Gastrocnemius medialis (tissue), 4 donors: Measurements from ENCODE around the gene GAMT. TPM values are rescaled to one million over a fixed set of nuclear protein-coding genes. Genes with fewer than 3 reads are reported as not detected.

Source experiments
- ATAC-seq, 2 donors: fragments of 150-250 bp; one replicate each; pipeline ENCODE4 v1.9.1; 2016
- DNase-seq, 2 donors: peaks; one replicate each; pipeline ENCODE4 v3.0.0-alpha.2; 2019
- H3K27ac ChIP-seq, 4 donors: fragments of 200-600 bp; sonication (generic); 1 replicate in 1 of 4; 2 replicates in 3 of 4; pipeline ENCODE4 v1.5.1; 2016 to 2018; ENCODE audit warnings: mild to moderate bottlenecking in 2 of 4, moderate library complexity in 1 of 4
- H3K27me3 ChIP-seq, 3 donors: fragments of 200-600 bp; sonication (generic) in 2 of 3; 1 replicate in 1 of 3; 2 replicates in 2 of 3; pipeline versions ENCODE4 v1.5.1 to v1.6.0; 2016 to 2019; ENCODE audit warnings: mild to moderate bottlenecking in 1 of 3, moderate library complexity in 1 of 3
- H3K36me3 ChIP-seq, 2 donors: fragments of 200-600 bp; sonication (generic) in 1 of 2; one replicate each; pipeline ENCODE4 v1.5.1; 2017 to 2018
- H3K4me1 ChIP-seq, 2 donors: fragments of 200-600 bp; sonication (generic) in 1 of 2; one replicate each; pipeline ENCODE4 v1.5.1; 2016 to 2017; ENCODE audit warnings: mild to moderate bottlenecking in 2 of 2
- H3K4me3 ChIP-seq, 4 donors: fragments of 200-600 bp; sonication (generic) in 3 of 4; 1 replicate in 1 of 4; 2 replicates in 3 of 4; pipeline ENCODE4 v1.5.1; 2016 to 2019; ENCODE audit warnings: mild to moderate bottlenecking in 2 of 4
- H3K9me3 ChIP-seq, 3 donors: fragments of 200-600 bp; sonication (generic) in 2 of 3; 1 replicate in 1 of 3; 2 replicates in 2 of 3; pipeline ENCODE4 v1.5.1; 2016 to 2019
- CTCF ChIP-seq, 5 experiments: fragments of 450-650 bp in 3 of 5; fragments of 200-600 bp in 2 of 5; sonication (generic) in 2 of 5; IDR thresholded peaks in 4 of 5; conservative IDR thresholded peaks in 1 of 5; 1 replicate in 4 of 5; 2 replicates in 1 of 5; pipeline ENCODE4 v1.5.1; 2016 to 2019; ENCODE audit warnings: antibody characterized with exemption in 5 of 5, mild to moderate bottlenecking in 3 of 5, moderate library complexity in 3 of 5
- POLR2A ChIP-seq, 2 donors: fragments of 450-650 bp; IDR thresholded peaks; one replicate each; pipeline ENCODE4 v1.6.1; 2017; ENCODE audit warnings: antibody characterized with exemption in 2 of 2, mild to moderate bottlenecking in 2 of 2, moderate library complexity in 2 of 2
- in situ Hi-C, 4 donors: fragments of 200-750 bp; cut with MboI; loops; one replicate each; pipeline versions ENCODE4 v1.15.0 to v1.8.0; 2017; ENCODE audit warnings: low sequenced_read_pairs in 4 of 4
- intact Hi-C: fragments of 100-400 bp; cut with DNase I; formaldehyde crosslinking; loops from one replicate; pipeline ENCODE4 v1.15.1; 2023; ENCODE audit warnings: low total_unique reads
- total RNA-seq, 4 donors: library from RNA; depleted of rRNA; stranded (reverse); fragments of >200 nt; gene quantifications; one replicate each; pipeline versions ENCODE4 v1.1.0 to v1.2.3, GENCODE V29; 2016

The GAMT gene
- total RNA-seq, 4 donors from 2014 or later = 269 to 421 (median 373) TPM

GRCh38 chr19:1361601-1362386, 39.5 kb downstream of the GAMT start:
- peaks cover 0 to 75% of the 10 kb centered on the region in 2 donors for H3K36me3 ChIP-seq
- H3K27ac ChIP-seq = peak overlapping the region; percentile 18 to 60 (median 38)
- no peak overlapping the region for H3K4me3 ChIP-seq
- DNase-seq = no peak
- intact Hi-C loops (no loop called here), in situ Hi-C loops (no loop called here)
- H3K27me3 ChIP-seq = no peaks in the 10 kb centered on the region
- no peaks in the 10 kb centered on the region for H3K9me3 ChIP-seq
- H3K4me1 ChIP-seq = peaks cover 10 to 12% of the 10 kb centered on the region in 2 donors
- no peak for ATAC-seq
- no peak for TF ChIP-seq CTCF (IDR thresholded peaks at IDR 0.05 in 4 of 5, conservative IDR thresholded peaks at IDR 0.05 in 1 of 5)
- TF ChIP-seq POLR2A (IDR thresholded peaks at IDR 0.05) = no peak

- intact Hi-C loops = no loop called here
- peak in 1 of 2 donors; percentile 55 for ATAC-seq
- Histone ChIP-seq H3K27me3 (no peaks in the 10 kb centered on the region), H3K36me3 (peaks cover 0 to 70% of the 10 kb centered on the region in 2 donors), H3K4me1 (peaks cover 17 to 18% of the 10 kb centered on the region in 2 donors), H3K9me3 (no peaks in the 10 kb centered on the region), H3K4me3 (peak overlapping the region in 2 of 4 donors; percentile 4 to 35), H3K27ac (peak overlapping the region; percentile 36 to 60 (median 47))
- no peak for DNase-seq
- in situ Hi-C loops = no loop called here
- TF ChIP-seq POLR2A (IDR thresholded peaks at IDR 0.05) = no peak
- TF ChIP-seq CTCF (IDR thresholded peaks at IDR 0.05 in 4 of 5, conservative IDR thresholded peaks at IDR 0.05 in 1 of 5) = no peak
Measured at GRCh38 chr19:1360818-1361461, 40.4 kb downstream of the GAMT start.

GRCh38 chr19:1360126-1360817, 41.1 kb downstream of the GAMT start:
- intact Hi-C loops (no loop called here), in situ Hi-C loops (no loop called here)
- Histone ChIP-seq H3K36me3 (peaks cover 0 to 63% of the 10 kb centered on the region in 2 donors), H3K4me1 (peaks cover 23% of the 10 kb centered on the region in 2 donors), H3K27ac (peak overlapping the region; percentile 36 to 60 (median 47)), H3K4me3 (peak overlapping the region in 1 of 4 donors; percentile 4), H3K27me3 (no peaks in the 10 kb centered on the region), H3K9me3 (no peaks in the 10 kb centered on the region)
- DNase-seq (no peak), ATAC-seq (no peak)
- no peak for TF ChIP-seq POLR2A (IDR thresholded peaks at IDR 0.05)
- TF ChIP-seq CTCF (IDR thresholded peaks at IDR 0.05 in 4 of 5, conservative IDR thresholded peaks at IDR 0.05 in 1 of 5) = no peak

- H3K9me3 ChIP-seq = no peaks in the 10 kb centered on the region
- no peak for TF ChIP-seq CTCF (IDR thresholded peaks at IDR 0.05 in 4 of 5, conservative IDR thresholded peaks at IDR 0.05 in 1 of 5)
- TF ChIP-seq POLR2A (IDR thresholded peaks at IDR 0.05) = no peak
- no peak overlapping the region for H3K4me3 ChIP-seq
- H3K27ac ChIP-seq = no peak overlapping the region
- H3K4me1 ChIP-seq = peaks cover 23 to 30% of the 10 kb centered on the region in 2 donors
- DNase-seq = no peak
- intact Hi-C loops (no loop called here), in situ Hi-C loops (no loop called here)
- no peak for ATAC-seq
- peaks cover 0 to 42% of the 10 kb centered on the region in 2 donors for H3K36me3 ChIP-seq
- H3K27me3 ChIP-seq = no peaks in the 10 kb centered on the region
Measured at GRCh38 chr19:1357531-1358109, 43.7 kb downstream of the GAMT start.
